IMR-90 (cell line): ENCODE data around the gene ANO9. TPM values are rescaled to one million over a fixed set of nuclear protein-coding genes. Genes with fewer than 3 reads are reported as not detected.
A peak's percentile ranks its signal among the peaks of the same experiment; 100 is the strongest.

Experiments
- ATAC-seq: fragments of 200-7000 bp; cut with Tn5 transposase; 2 replicates; pipeline ENCODE4 v1.9.1; 2020; ENCODE audit warnings: low read depth, mild to moderate bottlenecking, moderate library complexity
- BruUV-seq: library from RNA; stranded (reverse); fragments of 400-500 nt; replicated peaks from 2 replicates; lab custom pipeline; 2021; lab: Mats Ljungman, UMichigan
- CTCF ChIA-PET: fragments of 300-600 bp; formaldehyde crosslinking; extraction: SDS; loops from one replicate; lab custom pipeline; 2021; ENCODE audit warnings: antibody characterized with exemption; lab: Yijun Ruan, JAX
- POLR2A ChIA-PET: fragments of 300-600 bp; sonication (Branson Sonifier 250); formaldehyde crosslinking; loops from one replicate; lab custom pipeline; 2022; ENCODE audit warnings: antibody characterized with exemption; ENCODE audit not compliant: unreplicated experiment; lab: Charles Lee
- DNase-seq: peaks from one replicate; pipeline ENCODE4 v3.0.0; 2013
- H2AFZ ChIP-seq: replicated peaks from 2 replicates; pipeline ENCODE3; 2013; ENCODE audit warnings: low read length, mild to moderate bottlenecking; ENCODE audit not compliant: poor library complexity
- H2AK5ac ChIP-seq: 2 replicates; pipeline ENCODE4 v1.6.1; 2013; ENCODE audit warnings: low read depth, low read length, inconsistent platforms
- H2AK9ac ChIP-seq: replicated peaks from 2 replicates; pipeline ENCODE3; 2013; ENCODE audit warnings: mild to moderate bottlenecking, low read depth, low read length, moderate library complexity; ENCODE audit not compliant: poor library complexity
- H2BK120ac ChIP-seq: 2 replicates; pipeline ENCODE4 v1.6.1; 2013; ENCODE audit warnings: low read depth, low read length, inconsistent platforms
- H2BK15ac ChIP-seq: 3 replicates; pipeline ENCODE4 v1.6.1; 2013; ENCODE audit warnings: low read depth, low read length, inconsistent platforms
- H2BK20ac ChIP-seq: 2 replicates; pipeline ENCODE4 v1.6.1; 2013; ENCODE audit warnings: low read depth, mild to moderate bottlenecking, inconsistent platforms, low read length, moderate library complexity
- H2BK5ac ChIP-seq: 2 replicates; pipeline ENCODE4 v1.6.1; 2013; ENCODE audit warnings: mild to moderate bottlenecking, low read depth, low read length, inconsistent platforms; ENCODE audit not compliant: poor library complexity, severe bottlenecking
- H3K14ac ChIP-seq: replicated peaks from 2 replicates; pipeline ENCODE4 v1.6.1; 2013; ENCODE audit warnings: low read depth, low read length, inconsistent platforms
- H3K18ac ChIP-seq: 2 replicates; pipeline ENCODE4 v1.6.1; 2013; ENCODE audit warnings: low read depth, low read length, control low read depth
- H3K23ac ChIP-seq: 2 replicates; pipeline ENCODE4 v1.6.1; 2013; ENCODE audit warnings: low read depth, low read length, inconsistent platforms
- H3K27ac ChIP-seq: 2 replicates; pipeline ENCODE4 v1.5.1; 2013; ENCODE audit warnings: mild to moderate bottlenecking, control low read depth, low read length; ENCODE audit not compliant: insufficient read depth
- H3K27me3 ChIP-seq: 2 replicates; pipeline ENCODE4 v1.6.1; 2013; ENCODE audit warnings: low read length; ENCODE audit not compliant: control insufficient read depth, insufficient read depth
- H3K36me3 ChIP-seq: 2 replicates; pipeline ENCODE4 v1.6.1; 2013; ENCODE audit warnings: low read length, mixed read lengths; ENCODE audit not compliant: control insufficient read depth, insufficient read depth
- H3K4ac ChIP-seq: 2 replicates; pipeline ENCODE4 v1.6.1; 2013; ENCODE audit warnings: low read depth, low read length, inconsistent platforms
- H3K4me1 ChIP-seq: 2 replicates; pipeline ENCODE4 v1.6.1; 2013; ENCODE audit warnings: low read length, mixed read lengths; ENCODE audit not compliant: control insufficient read depth, insufficient read depth
- H3K4me2 ChIP-seq: 2 replicates; pipeline ENCODE4 v1.6.1; 2013; ENCODE audit warnings: low read depth, mild to moderate bottlenecking, control low read depth, low read length, moderate library complexity
- H3K4me3 ChIP-seq: 2 replicates; pipeline ENCODE4 v1.5.1; 2013; ENCODE audit warnings: low read depth, mild to moderate bottlenecking, control low read depth, low read length, moderate library complexity; ENCODE audit not compliant: insufficient read depth
- H3K56ac ChIP-seq: 2 replicates; pipeline ENCODE4 v1.6.1; 2013; ENCODE audit warnings: low read length, inconsistent platforms; ENCODE audit not compliant: insufficient read depth; ENCODE audit errors: extremely low read depth
- H3K79me1 ChIP-seq, 2 experiments: 2 replicates each; pipeline ENCODE4 v1.6.1; 2013; ENCODE audit warnings: low read length in 2 of 2, inconsistent platforms in 1 of 2, low read depth in 1 of 2
- H3K9ac ChIP-seq: 2 replicates; pipeline ENCODE4 v1.6.1; 2013; ENCODE audit warnings: low read depth, low read length, control low read depth
- H3K9me1 ChIP-seq: 2 replicates; pipeline ENCODE4 v1.6.1; 2013; ENCODE audit warnings: low read length, inconsistent platforms; ENCODE audit not compliant: insufficient read depth
- H3K9me3 ChIP-seq: 2 replicates; pipeline ENCODE4 v1.6.1; 2013; ENCODE audit warnings: low read length; ENCODE audit not compliant: control insufficient read depth, insufficient read depth
- H4K20me1 ChIP-seq: 2 replicates; pipeline ENCODE4 v1.6.1; 2013; ENCODE audit warnings: low read length, inconsistent platforms; ENCODE audit not compliant: insufficient read depth
- H4K5ac ChIP-seq: 2 replicates; pipeline ENCODE4 v1.6.1; 2013; ENCODE audit warnings: mild to moderate bottlenecking, low read depth, low read length, control low read depth
- H4K8ac ChIP-seq, 2 experiments: 2 replicates each; pipeline ENCODE4 v1.6.1; 2013; ENCODE audit warnings: low read depth in 2 of 2, low read length in 2 of 2, control low read depth in 1 of 2, inconsistent platforms in 1 of 2
- H4K91ac ChIP-seq: 2 replicates; pipeline ENCODE4 v1.6.1; 2013; ENCODE audit warnings: low read depth, low read length, inconsistent platforms; ENCODE audit not compliant: insufficient read depth
- CEBPB ChIP-seq: IDR thresholded peaks from 2 replicates; pipeline ENCODE4 v1.6.1; 2012; ENCODE audit warnings: low read depth, low read length, improper control_type of control experiment
- CHD1 ChIP-seq: IDR thresholded peaks from 2 replicates; pipeline ENCODE4 v1.6.1; 2012; ENCODE audit warnings: low read depth, low read length, improper control_type of control experiment
- CTCF ChIP-seq: conservative IDR thresholded peaks from 2 replicates; pipeline ENCODE4 v1.5.1; 2012; ENCODE audit warnings: mild to moderate bottlenecking, low read depth, low read length, improper control_type of control experiment
- FOS ChIP-seq: fragments of 150-350 bp; IDR thresholded peaks from 2 replicates; pipeline ENCODE4 v1.6.1; 2016; ENCODE audit warnings: low read depth, low read length
- MAFK ChIP-seq: IDR thresholded peaks from 2 replicates; pipeline ENCODE4 v1.6.1; 2012; ENCODE audit warnings: low read depth, low read length, improper control_type of control experiment
- MAZ ChIP-seq: IDR thresholded peaks from 2 replicates; pipeline ENCODE4 v1.6.1; 2012; ENCODE audit warnings: low read depth, mild to moderate bottlenecking, low read length, improper control_type of control experiment, moderate library complexity, borderline replicate concordance
- MXI1 ChIP-seq: IDR thresholded peaks from 2 replicates; pipeline ENCODE4 v1.6.1; 2012; ENCODE audit warnings: low read depth, mild to moderate bottlenecking, low read length, moderate library complexity, borderline replicate concordance
- RAD21 ChIP-seq: IDR thresholded peaks from 2 replicates; pipeline ENCODE4 v1.6.1; 2012; ENCODE audit warnings: low read length, improper control_type of control experiment
- RFX5 ChIP-seq: IDR thresholded peaks from 2 replicates; pipeline ENCODE4 v1.8.0; 2012; ENCODE audit warnings: low read depth, mild to moderate bottlenecking, low read length, moderate library complexity
- USF2 ChIP-seq: fragments of 150-350 bp; IDR thresholded peaks from 2 replicates; pipeline ENCODE4 v1.6.1; 2017; ENCODE audit warnings: mild to moderate bottlenecking, antibody characterized with exemption, low read length, low read depth
- WGBS, 2 experiments: methylation state at CpG; one replicate each; pipeline versions ENCODE4 v1.1.5 to v1.1.7; 2013; ENCODE audit warnings: missing lambda C conversion rate in 2 of 2; ENCODE audit not compliant: insufficient read length in 1 of 2; ENCODE audit errors: extremely low coverage in 2 of 2; 5-methylcytosine and 5-hydroxymethylcytosine counted together
- dilution Hi-C: fragments of 300-500 bp; cut with HindIII; formaldehyde crosslinking; loops from one replicate; pipeline ENCODE4 v1.14.3; 2018; ENCODE audit warnings: low sequenced_read_pairs; ENCODE audit not compliant: unreplicated experiment
- in situ Hi-C: fragments of 300-500 bp; cut with MboI; formaldehyde crosslinking; loops from 3 replicates; pipeline ENCODE4 v1.14.3; 2019; ENCODE audit warnings: low sequenced_read_pairs, inconsistent platforms, mixed read lengths
- intact Hi-C: fragments of 100-400 bp; cut with micrococcal nuclease; formaldehyde crosslinking; loops from 2 replicates; pipeline ENCODE4 v1.10.0; 2022
- polyA plus RNA-seq, 3 experiments: library from polyadenylated mRNA; depleted of rRNA; stranded (reverse); fragments of >200 nt; gene quantifications; 2 replicates each; pipeline ENCODE4 v1.2.3, GENCODE V29; 2012; ENCODE audit warnings: low replicate concordance in 1 of 3
- total RNA-seq: library from RNA; depleted of rRNA; stranded (reverse); fragments of >200 nt; gene quantifications from 2 replicates; pipeline ENCODE4 v1.2.3, GENCODE V29; 2012

ANO9 gene
- total and polyA plus RNA-seq, 2 of the 4 experiments (the other 2 are of a cell fraction), result not detected

GRCh38 chr11:440065-441042 is 1.5 kb downstream of the ANO9 start:
- H4K20me1 ChIP-seq, result no peaks in the 10 kb centered on the region
- TF ChIP-seq FOS (no peak), USF2 (no peak), RAD21 (0 out of 2 replicates have a peak, but pooled peaks have one; percentile 5), MXI1 (no peak), CHD1 (no peak), MAFK (no peak), RFX5 (no peak), CTCF (0 out of 2 replicates have a peak, but pooled peaks have one; percentile 15), CEBPB (no peak), MAZ (no peak)
- H2BK20ac ChIP-seq, result no peak overlapping the region
- no peaks in the 10 kb centered on the region for H3K36me3 ChIP-seq
- no peak overlapping the region for H3K4ac ChIP-seq
- H2BK15ac ChIP-seq, result no peak overlapping the region
- H3K4me3 ChIP-seq, result no peak overlapping the region
- no peak overlapping the region for H3K27ac ChIP-seq
- no peak overlapping the region for H2AFZ ChIP-seq
- no peak overlapping the region for H3K18ac ChIP-seq
- H3K9ac ChIP-seq, result no peak overlapping the region
- H3K4me1 ChIP-seq, result peaks cover 3% of the 10 kb centered on the region; the same call in 1 of the 2 replicates
- H2BK120ac ChIP-seq, result no peak overlapping the region
- H3K56ac ChIP-seq, result no peak overlapping the region
- no peak overlapping the region for H4K5ac ChIP-seq
- ATAC-seq (peak; percentile 36; the same call in 1 of the 2 replicates), DNase-seq (no peak)
- no peak overlapping the region for H4K91ac ChIP-seq
- no peak overlapping the region for H3K14ac ChIP-seq
- H2BK5ac ChIP-seq, result no peak overlapping the region
- no peak overlapping the region for H3K23ac ChIP-seq
- no peak overlapping the region for H3K4me2 ChIP-seq
- WGBS, 2 experiments, result 86% methylated on average over 14 of the region's 27 CpGs; no CpG with 5 or more reads in 1 of the 2 experiments
- no peaks in the 10 kb centered on the region for H3K9me1 ChIP-seq
- no peak overlapping the region for H2AK5ac ChIP-seq
- CTCF ChIA-PET, result interaction anchor here (0.9 to 2.2 kb wide), 3 partner anchors 7 to 53 kb away, joined by 3 to 6 read pairs (median 5); no protein-coding TSS in a partner anchor
- dilution Hi-C loops, result no loop called here
- H3K9me3 ChIP-seq, result peaks cover 4% of the 10 kb centered on the region; the same call in 1 of the 2 replicates
- intact Hi-C loops, result loop anchor here (10.0 kb wide), 1 partner anchor 76 kb away; the partner anchor contains the start of gene B4GALNT4
- H3K79me1 ChIP-seq, result no peaks in the 10 kb centered on the region
- in situ Hi-C loops, result no loop called here
- H3K27me3 ChIP-seq, result peaks cover 33% of the 10 kb centered on the region
- BruUV-seq, result no TSS peak
- POLR2A ChIA-PET, result no interaction called here
- H2AK9ac ChIP-seq, result peak overlapping the region; percentile 57
- no peak overlapping the region for H4K8ac ChIP-seq
